GM12891 (cell line): ENCODE results near the gene TTLL7.

Experiments used
- DNase-seq: peaks from one replicate; pipeline ENCODE4 v3.0.0; 2011; ENCODE audit warnings: low spot score; ENCODE audit not compliant: insufficient read length
- FAIRE-seq: peaks from 2 replicates; lab custom pipeline; 2011; peaks lifted over from hg19 to GRCh38; lab: Jason Lieb, UNC
- PAX5 ChIP-seq: IDR thresholded peaks from 2 replicates; pipeline ENCODE4 v1.6.1; 2011; ENCODE audit warnings: low read length, moderate library complexity, mild to moderate bottlenecking; ENCODE audit not compliant: insufficient read depth, severe bottlenecking
- POLR2A ChIP-seq: IDR thresholded peaks from 2 replicates; pipeline ENCODE4 v1.6.1; 2011; ENCODE audit warnings: low read depth, low read length, control low read depth
- POLR2AphosphoS5 ChIP-seq: IDR thresholded peaks from 2 replicates; pipeline ENCODE4 v1.6.1; 2011; ENCODE audit warnings: low read depth, low read length, control low read depth
- POU2F2 ChIP-seq: IDR thresholded peaks from 2 replicates; pipeline ENCODE4 v1.6.1; 2011; ENCODE audit warnings: low read depth, mild to moderate bottlenecking, control low read depth, low read length, moderate library complexity
- SPI1 ChIP-seq: IDR thresholded peaks from 2 replicates; pipeline ENCODE4 v1.6.1; 2011; ENCODE audit warnings: low read depth, low read length, control low read depth
- TAF1 ChIP-seq: IDR thresholded peaks from 2 replicates; pipeline ENCODE4 v1.6.1; 2011; ENCODE audit warnings: low read depth, low read length, control low read depth

TTLL7 gene

DNA sequence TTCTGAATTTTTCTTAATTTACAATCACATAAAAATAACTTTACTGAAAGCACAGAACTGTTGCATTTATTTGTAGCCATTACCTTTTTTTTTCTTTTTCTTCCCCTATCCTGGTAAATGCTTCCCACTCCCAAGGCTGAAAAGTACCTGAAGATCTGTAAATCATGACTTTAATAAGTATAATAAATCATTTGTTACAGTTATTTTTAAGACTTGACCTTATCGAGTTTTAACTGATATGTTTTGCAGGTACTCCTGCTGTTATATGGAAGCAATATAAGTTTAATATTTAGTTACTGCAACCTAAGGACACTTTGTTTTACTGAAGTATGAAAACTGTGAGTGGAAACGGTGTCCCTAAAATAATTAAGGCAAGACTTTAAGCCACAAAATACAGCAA, 142.6 kb downstream of the TTLL7 start:
- no peak for DNase-seq
- TF ChIP-seq POLR2AphosphoS5 (no peak), PAX5 (no peak), POU2F2 (no peak), SPI1 (no peak), POLR2A (no peak), TAF1 (no peak)
- FAIRE-seq, result no peak

DNA sequence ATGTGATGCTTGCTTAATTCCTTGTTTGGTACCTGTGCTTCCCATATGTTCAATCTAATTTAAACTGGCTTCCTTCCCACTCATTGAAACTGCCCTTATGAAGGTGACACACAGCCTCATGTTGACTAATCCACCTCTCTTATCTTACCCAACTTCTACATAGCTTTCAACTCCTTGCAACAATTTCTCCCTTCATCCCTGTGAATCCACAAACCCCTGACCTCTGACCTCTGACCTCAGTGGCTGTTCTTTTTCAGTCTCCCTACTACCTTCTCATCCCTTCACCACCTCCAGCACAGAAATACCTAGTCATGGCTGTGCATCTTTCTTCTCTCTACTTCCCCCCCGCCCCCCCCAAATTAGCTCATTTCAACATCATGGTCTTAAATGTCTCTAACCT, 144.5 kb downstream of the TTLL7 start:
- DNase-seq (no peak), FAIRE-seq (peak; percentile 9)
- TF ChIP-seq POLR2AphosphoS5 (no peak), SPI1 (no peak), POU2F2 (no peak), POLR2A (no peak), TAF1 (no peak), PAX5 (no peak)

DNA sequence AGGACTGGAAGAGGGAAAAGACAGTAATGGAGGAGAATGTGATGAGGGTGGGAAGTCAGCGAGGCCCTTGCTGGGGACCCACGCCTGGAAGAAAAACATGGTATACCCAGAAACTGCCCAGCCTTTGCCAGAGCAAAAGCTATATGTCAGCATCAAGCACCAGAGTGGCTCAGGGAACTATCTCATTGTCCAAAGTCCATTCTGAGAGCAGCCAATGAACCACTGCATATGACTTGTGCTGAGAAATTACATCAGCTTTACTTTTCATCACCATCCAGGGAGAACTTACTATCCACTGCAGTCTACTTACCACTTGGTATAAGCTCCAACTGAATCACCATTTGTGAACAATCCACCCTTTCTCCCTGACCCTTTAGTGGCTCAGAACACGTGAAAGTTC, 148.1 kb downstream of the TTLL7 start:
- no peak for TF ChIP-seq POU2F2
- DNase-seq (no peak), FAIRE-seq (no peak)

DNA sequence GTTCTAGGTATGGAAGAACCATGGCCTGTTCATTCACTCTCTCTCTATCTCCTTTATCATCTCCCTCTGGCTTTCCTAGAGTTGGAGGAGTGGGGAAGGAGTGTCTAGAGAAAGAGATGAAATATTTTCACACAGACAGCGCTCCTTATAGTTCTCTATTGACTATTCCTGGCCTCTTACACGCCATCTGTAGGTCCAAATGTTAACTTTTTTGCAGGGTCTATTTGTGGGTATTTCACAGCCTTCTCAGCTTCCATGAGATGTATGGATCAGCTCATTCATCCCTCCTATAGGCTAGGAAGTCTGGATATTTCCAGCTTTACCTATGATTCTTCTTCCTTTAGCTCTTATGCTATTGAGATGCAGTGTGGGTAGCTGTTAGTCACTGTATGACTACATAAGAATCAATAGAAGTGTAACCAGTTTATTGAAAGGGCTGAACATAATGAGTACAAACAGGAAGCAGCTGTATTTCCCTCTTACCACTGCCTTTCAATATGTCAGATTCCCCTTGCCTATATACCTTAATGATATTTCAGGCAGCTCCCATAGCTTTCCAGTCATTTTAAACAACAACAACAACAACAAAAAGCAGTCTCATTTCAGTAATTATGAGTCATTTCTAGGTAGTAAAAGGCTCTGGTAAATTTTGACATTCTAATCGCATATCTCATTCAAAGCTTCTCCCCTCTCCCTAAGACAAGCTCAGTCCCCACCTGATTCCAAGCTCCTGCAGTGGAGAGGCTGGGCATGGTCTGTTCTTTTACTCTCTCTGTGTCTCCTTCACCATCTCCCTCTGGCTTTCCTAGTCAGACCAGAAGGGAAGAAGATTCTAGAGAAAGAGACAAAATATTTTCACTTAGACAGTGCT, 149.5 kb downstream of the TTLL7 start:
- DNase-seq (no peak), FAIRE-seq (no peak)
- no peak for TF ChIP-seq POLR2AphosphoS5

DNA sequence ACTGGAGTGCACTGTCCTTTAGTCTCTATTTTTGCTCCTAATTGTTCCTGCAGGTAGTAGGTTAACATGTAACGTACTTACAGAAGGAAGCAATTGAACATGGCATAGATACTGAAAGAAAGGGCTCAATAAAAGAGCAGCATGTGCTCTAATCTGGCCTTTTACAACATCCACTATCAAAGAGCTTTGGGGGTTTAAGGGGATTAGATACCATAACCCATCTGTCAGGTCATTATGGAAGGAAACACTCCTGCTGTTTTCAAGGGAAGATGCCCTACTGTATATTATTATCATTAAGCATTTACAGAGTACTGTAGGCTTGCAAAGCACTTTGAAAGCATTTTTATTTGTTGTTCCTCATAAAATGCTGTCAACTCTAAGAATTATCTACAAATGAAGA, 152.8 kb downstream of the TTLL7 start:
- TF ChIP-seq PAX5 (no peak), POU2F2 (no peak), POLR2AphosphoS5 (no peak), TAF1 (no peak), POLR2A (no peak), SPI1 (no peak)
- DNase-seq, result no peak
- FAIRE-seq, result no peak

DNA sequence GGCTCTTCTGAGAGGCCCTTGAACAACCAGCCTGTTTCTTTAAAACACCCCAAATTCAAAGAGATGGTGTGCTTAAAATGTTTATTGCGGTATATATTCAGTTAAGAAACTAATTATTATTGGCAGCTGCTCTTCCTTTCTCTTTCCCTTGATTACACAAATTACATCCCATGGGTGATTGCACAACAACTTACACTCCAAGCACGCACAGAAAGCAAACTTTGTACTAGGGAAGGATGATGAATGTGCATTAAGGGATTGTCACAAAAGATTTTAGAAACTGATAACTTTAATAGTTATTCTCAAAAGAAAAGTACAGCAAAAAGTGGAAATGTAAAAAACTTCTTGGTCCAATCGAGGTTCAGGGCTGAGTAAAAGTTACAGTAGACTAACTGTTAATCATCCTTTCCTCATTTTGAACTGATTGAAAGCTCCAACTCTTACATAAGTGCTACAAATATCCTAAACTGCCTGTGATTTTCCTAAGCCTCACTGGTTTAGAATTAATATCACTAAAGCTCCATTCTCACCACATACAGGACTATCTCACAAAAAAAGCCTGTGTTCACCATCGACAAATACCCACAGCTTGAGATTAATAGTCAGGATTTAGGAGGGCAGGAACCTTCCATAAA, 153.4 kb downstream of the TTLL7 start:
- no peak for TF ChIP-seq POLR2A
- TF ChIP-seq SPI1, result no peak
- TF ChIP-seq PAX5, result no peak
- no peak for TF ChIP-seq TAF1
- TF ChIP-seq POU2F2, result no peak
- TF ChIP-seq POLR2AphosphoS5, result no peak
- DNase-seq (no peak), FAIRE-seq (no peak)

DNA sequence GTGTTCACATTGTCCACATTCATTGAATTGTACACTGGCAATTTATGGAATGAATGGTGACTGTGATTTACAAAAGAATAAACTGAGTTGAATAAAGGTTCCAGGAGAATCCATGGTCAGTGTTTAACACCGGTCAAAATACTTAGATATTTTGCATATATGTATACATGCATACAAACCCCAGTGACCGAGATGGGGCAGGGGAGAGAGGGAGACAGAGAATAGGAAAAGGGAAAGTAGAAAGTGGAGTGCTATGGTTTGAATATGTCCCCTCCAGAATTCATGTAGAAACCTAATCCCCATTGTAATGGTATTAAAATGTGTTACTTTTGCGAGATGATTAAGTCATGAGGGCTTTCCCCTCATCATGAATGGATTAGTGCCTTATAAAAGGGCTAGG, 154.4 kb downstream of the TTLL7 start:
- FAIRE-seq (no peak), DNase-seq (no peak)
- TF ChIP-seq POLR2A, result no peak
- no peak for TF ChIP-seq POLR2AphosphoS5
- no peak for TF ChIP-seq TAF1
- no peak for TF ChIP-seq PAX5
- no peak for TF ChIP-seq SPI1
- no peak for TF ChIP-seq POU2F2

DNA sequence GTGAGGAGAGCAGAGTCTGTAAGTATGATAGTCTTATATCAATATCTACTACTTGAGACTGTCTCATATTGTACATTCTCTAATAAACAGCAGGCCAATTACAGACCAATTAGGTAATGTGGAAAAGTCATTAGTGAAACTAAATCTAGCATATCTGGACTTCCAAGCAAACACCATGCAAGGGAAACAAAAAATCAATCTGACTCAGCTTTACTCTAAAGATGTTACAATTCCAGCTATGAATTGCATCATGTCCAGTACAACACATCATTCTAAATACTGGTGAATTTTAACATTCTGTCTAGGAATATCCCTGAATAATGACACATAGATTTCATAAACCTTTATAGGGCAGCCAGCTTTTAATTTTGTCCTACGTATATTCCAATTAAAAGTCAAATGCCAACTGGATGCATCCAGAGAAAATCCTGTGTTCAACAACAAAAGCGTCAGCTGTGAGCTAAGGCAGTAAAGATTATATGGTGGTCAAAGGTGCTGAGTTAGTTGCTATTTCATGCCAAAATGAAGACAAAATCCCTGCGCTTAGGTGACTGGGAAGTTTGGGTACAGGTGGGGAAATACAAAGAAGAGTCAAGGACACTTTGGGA, 159.3 kb downstream of the TTLL7 start:
- DNase-seq (no peak), FAIRE-seq (no peak)
- TF ChIP-seq POU2F2, result no peak
- TF ChIP-seq TAF1, result no peak
- no peak for TF ChIP-seq SPI1
- no peak for TF ChIP-seq POLR2AphosphoS5
- no peak for TF ChIP-seq POLR2A
- TF ChIP-seq PAX5, result no peak

DNA sequence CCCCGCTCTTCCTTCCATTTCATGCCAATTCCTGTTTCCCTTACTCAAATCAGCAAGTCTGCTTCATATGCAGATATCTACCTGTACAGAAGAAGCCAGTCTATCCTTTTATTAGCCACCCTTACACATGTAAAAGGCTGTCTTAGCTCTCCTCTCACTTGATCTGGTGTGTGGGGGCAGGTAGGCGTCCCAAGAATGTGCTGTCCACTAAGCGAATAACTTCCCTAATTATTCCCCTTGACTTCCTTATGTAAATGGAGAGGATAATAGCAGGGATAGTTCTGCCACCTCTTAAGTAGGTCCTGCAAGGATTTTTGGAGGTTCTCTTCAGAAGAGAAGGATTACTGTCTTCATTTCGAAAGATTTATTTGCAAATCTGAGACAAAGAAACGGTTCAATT, 160.4 kb downstream of the TTLL7 start:
- no peak for DNase-seq
- FAIRE-seq, result no peak
- TF ChIP-seq TAF1 (no peak), POU2F2 (no peak), POLR2A (no peak), POLR2AphosphoS5 (no peak), PAX5 (no peak), SPI1 (no peak)

DNA sequence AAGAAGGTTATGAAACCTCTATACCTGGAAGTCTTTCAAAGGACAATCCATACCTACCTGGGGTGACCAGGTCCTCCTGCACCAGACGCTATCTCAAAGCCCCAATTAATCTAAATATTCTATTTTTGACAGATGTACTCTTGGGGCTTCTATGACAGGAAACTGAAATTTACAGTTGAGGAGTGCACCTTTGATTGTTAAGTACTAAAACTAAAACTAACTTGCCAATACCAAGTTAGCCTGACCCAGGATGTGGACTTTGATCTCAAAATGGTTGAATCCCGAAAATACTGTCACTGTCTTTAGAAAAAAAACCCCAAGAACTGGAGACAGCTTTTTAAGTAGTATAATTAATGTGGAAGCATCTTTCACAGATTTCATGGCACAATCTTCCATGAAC, 162.4 kb downstream of the TTLL7 start:
- FAIRE-seq (no peak), DNase-seq (no peak)
- TF ChIP-seq POLR2A (no peak), SPI1 (no peak), TAF1 (no peak), POU2F2 (no peak), PAX5 (no peak), POLR2AphosphoS5 (no peak)
